K562 treated with DMSO at 1 percent for 24 hours (cell line): ENCODE data around the gene IAPP. TPM values are rescaled to one million over a fixed set of nuclear protein-coding genes. Genes with fewer than 3 reads are reported as not detected.

Experiments used
- total RNA-seq: library from RNA; unstranded; fragments of 300-600 nt; gene quantifications from 2 replicates; pipeline ENCODE4 v1.2.3, GENCODE V29; 2022; ENCODE audit warnings: low read depth; ENCODE audit not compliant: insufficient read depth

Gene IAPP
- total RNA-seq = not detected in 2 replicates

GRCh38 chr12:21372602-21373001 is at the start of gene IAPP:
TSS of gene IAPP (plus strand) at chr12:21372902. CDS start at chr12:21373352, 450 bp downstream.

GRCh38 chr12:21334771-21335325 is 37.9 kb upstream of the IAPP start, which contains the start of gene SLCO1A2:
TSS of gene SLCO1A2 (minus strand) at chr12:21334917. CDS start at chr12:21334647, 270 bp downstream.

Other genes with a start within 250 kb of the IAPP start
- not detected in 2 replicates for gene SLCO1B1, start 241.7 kb upstream of the IAPP start, total RNA-seq
- gene SLCO1A2, start 38.0 kb upstream of the IAPP start, total RNA-seq = 3.6 and 4.0 TPM in 2 replicates
- 2.9 and 4.0 TPM in 2 replicates for gene PYROXD1, start 64.8 kb downstream of the IAPP start, total RNA-seq
- gene RECQL, start 128.7 kb downstream of the IAPP start, total RNA-seq = 28.3 and 29.4 TPM in 2 replicates
- gene GOLT1B, start 128.9 kb downstream of the IAPP start, total RNA-seq = 7.7 and 67.5 TPM in 2 replicates
- gene SPX, start 153.4 kb downstream of the IAPP start, total RNA-seq = 0.49 and 0.91 TPM in 2 replicates
- gene GYS2, start 231.9 kb downstream of the IAPP start, total RNA-seq = not detected in 2 replicates